Left lung (tissue), 10 donors: Measurements from ENCODE around the gene HIVEP3. TPM values are rescaled to one million over a fixed set of nuclear protein-coding genes. Genes with fewer than 3 reads are reported as not detected.

Experiments
- ATAC-seq: fragments of 200-7000 bp; cut with Tn5 transposase; one replicate; pipeline ENCODE4 v1.9.1; 2020; ENCODE audit warnings: moderate library complexity
- DNase-seq, 4 donors: peaks; one replicate each; pipeline ENCODE4 v3.0.0-alpha.2; 2013 to 2020
- H3K27ac ChIP-seq, 2 donors: fragments of 200-600 bp; sonication (generic) in 1 of 2; one replicate each; pipeline versions ENCODE4 v1.5.0 to v1.8.0; 2020 to 2021
- H3K27me3 ChIP-seq, 2 donors: fragments of 200-600 bp; sonication (generic) in 1 of 2; one replicate each; pipeline versions ENCODE4 v1.5.0 to v1.8.0; 2020 to 2021
- H3K36me3 ChIP-seq, 2 donors: fragments of 200-600 bp; sonication (generic) in 1 of 2; one replicate each; pipeline versions ENCODE4 v1.5.0 to v1.8.0; 2020 to 2021
- H3K4me1 ChIP-seq, 2 donors: fragments of 200-600 bp; one replicate each; pipeline ENCODE4 v1.8.0; 2021
- H3K4me3 ChIP-seq, 2 donors: fragments of 200-600 bp; sonication (generic) in 1 of 2; one replicate each; pipeline versions ENCODE4 v1.5.0 to v1.8.0; 2020 to 2021; ENCODE audit warnings: mild to moderate bottlenecking in 1 of 2
- H3K9me3 ChIP-seq, 2 donors: fragments of 200-600 bp; sonication (generic) in 1 of 2; one replicate each; pipeline versions ENCODE4 v1.5.0 to v1.8.0; 2020 to 2021
- intact Hi-C, 2 donors: fragments of 100-400 bp; cut with DNase I; formaldehyde crosslinking; loops; one replicate each; pipeline versions ENCODE4 v1.11.2 to v1.14.2; 2022
- polyA plus RNA-seq, 6 donors: library from polyadenylated mRNA; unstranded; fragments of 120-200 nt; gene quantifications; one replicate each; pipeline ENCODE4 v1.2.1, GENCODE V29; 2013; ENCODE audit not compliant: insufficient read length in 6 of 6
- total RNA-seq, 2 donors: library from RNA; stranded (reverse); fragmentation: NEBNext Ultra II Directional; extraction: Animal tissue kit (Norgen Biotek cat#: 25700); gene quantifications; one replicate each; pipeline ENCODE4 v1.2.1, GENCODE V29; 2021
- TF ChIP-seq, protein P1 (sequence below), 2 donors: fragments of 200-600 bp; sonication (generic) in 1 of 2; IDR thresholded peaks; one replicate each; pipeline versions ENCODE4 v1.5.0 to v1.8.0; 2021; ENCODE audit warnings: antibody characterized with exemption in 2 of 2
- donor health status: DM: no; HTN: yes; CAD: no.
- donor health status: DM: no; HTN: no; CAD: no.

The HIVEP3 gene
- total and polyA plus RNA-seq, 8 donors, result 6.0 to 15.6 (median 7.4) TPM

DNA sequence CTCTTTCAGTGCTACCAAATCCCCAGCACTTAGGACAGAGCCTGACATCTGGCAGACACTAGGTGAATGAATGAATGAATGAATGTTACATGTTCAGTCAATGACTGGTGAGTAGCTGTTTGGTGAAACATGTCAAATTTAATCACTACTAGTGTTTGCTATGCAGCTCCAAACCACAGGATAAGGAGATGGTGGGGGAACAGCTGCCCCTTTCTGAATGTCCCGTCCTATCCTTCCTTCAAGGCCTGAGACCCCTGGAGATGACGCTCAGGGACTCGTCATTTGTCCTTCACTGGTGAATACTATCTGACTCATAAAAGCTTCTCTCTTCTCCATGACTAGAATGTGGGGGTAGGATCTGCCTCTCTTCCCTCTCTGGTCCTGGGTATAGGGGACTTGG is 175.4 kb downstream of the HIVEP3 start:
- ATAC-seq, result no peak
- intact Hi-C loops, result no loop called here
- TF ChIP-seq, protein P1, sequence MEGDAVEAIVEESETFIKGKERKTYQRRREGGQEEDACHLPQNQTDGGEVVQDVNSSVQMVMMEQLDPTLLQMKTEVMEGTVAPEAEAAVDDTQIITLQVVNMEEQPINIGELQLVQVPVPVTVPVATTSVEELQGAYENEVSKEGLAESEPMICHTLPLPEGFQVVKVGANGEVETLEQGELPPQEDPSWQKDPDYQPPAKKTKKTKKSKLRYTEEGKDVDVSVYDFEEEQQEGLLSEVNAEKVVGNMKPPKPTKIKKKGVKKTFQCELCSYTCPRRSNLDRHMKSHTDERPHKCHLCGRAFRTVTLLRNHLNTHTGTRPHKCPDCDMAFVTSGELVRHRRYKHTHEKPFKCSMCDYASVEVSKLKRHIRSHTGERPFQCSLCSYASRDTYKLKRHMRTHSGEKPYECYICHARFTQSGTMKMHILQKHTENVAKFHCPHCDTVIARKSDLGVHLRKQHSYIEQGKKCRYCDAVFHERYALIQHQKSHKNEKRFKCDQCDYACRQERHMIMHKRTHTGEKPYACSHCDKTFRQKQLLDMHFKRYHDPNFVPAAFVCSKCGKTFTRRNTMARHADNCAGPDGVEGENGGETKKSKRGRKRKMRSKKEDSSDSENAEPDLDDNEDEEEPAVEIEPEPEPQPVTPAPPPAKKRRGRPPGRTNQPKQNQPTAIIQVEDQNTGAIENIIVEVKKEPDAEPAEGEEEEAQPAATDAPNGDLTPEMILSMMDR (IDR thresholded peaks at IDR 0.05), result no peak

DNA sequence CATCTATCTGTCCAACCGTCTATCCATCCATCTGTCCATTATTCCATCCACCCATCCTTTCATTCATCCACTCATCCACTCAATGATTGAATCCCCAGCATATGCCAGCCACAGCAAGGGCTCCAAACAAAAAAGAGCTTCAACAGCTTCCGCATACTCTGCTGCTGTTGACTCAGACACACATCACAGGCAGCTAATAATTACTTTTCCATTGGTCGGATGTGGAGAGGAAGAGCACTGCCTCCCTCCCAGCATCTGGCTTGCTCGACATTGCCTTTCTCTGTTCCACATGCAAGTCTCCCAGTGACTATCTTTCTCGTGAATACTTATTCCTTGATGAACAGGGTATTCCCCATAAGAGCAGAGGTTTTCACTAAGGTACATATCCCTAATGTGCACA is 176.5 kb downstream of the HIVEP3 start:
- H3K9me3 ChIP-seq, result no peaks in the 10 kb centered on the region
- peak overlapping the region in 1 of 2 donors; percentile 9 for H3K27ac ChIP-seq
- H3K27me3 ChIP-seq, result no peaks in the 10 kb centered on the region
- H3K4me3 ChIP-seq, result no peak overlapping the region
- TF ChIP-seq, protein P1 (IDR thresholded peaks at IDR 0.05), result no peak
- peaks cover 23 to 53% of the 10 kb centered on the region in 2 donors for H3K4me1 ChIP-seq
- ATAC-seq, result no peak
- intact Hi-C loops, result no loop called here
- DNase-seq, result peak in 1 of 4 donors; percentile 41
- H3K36me3 ChIP-seq, result no peaks in the 10 kb centered on the region

More for the DNA sequence above, 175.4 kb downstream of the HIVEP3 start:
- Histone ChIP-seq H3K4me3 (no peak overlapping the region), H3K9me3 (no peaks in the 10 kb centered on the region), H3K4me1 (peaks cover 23 to 44% of the 10 kb centered on the region in 2 donors), H3K27ac (no peak overlapping the region), H3K27me3 (no peaks in the 10 kb centered on the region), H3K36me3 (no peaks in the 10 kb centered on the region)
- no peak for DNase-seq

DNA sequence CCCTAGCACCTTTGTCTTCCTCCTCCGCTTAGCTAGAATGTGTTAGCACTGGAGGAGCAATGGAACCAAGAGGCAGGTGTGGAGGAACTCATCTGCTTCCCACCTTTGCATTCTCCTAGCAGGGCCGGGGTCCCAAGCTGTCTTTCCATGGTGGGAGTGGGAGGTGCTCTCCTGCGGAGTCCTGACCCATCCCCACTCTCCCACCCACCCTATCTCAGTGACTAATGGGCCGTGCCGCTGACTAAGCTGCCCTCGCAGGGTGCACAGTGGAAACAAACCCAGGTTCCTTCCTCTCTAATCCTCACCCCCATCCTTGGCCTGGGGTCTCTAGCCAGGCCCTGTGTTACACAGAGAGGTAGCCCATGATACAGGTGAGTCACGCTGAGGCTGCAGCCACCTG is 177.5 kb downstream of the HIVEP3 start:
- Histone ChIP-seq H3K9me3 (no peaks in the 10 kb centered on the region), H3K27me3 (no peaks in the 10 kb centered on the region), H3K27ac (peak overlapping the region in 1 of 2 donors; percentile 96), H3K36me3 (no peaks in the 10 kb centered on the region), H3K4me3 (no peak overlapping the region), H3K4me1 (peaks cover 23 to 62% of the 10 kb centered on the region in 2 donors)
- TF ChIP-seq, protein P1 (IDR thresholded peaks at IDR 0.05), result no peak
- no peak for DNase-seq
- intact Hi-C loops, result no loop called here
- no peak for ATAC-seq

DNA sequence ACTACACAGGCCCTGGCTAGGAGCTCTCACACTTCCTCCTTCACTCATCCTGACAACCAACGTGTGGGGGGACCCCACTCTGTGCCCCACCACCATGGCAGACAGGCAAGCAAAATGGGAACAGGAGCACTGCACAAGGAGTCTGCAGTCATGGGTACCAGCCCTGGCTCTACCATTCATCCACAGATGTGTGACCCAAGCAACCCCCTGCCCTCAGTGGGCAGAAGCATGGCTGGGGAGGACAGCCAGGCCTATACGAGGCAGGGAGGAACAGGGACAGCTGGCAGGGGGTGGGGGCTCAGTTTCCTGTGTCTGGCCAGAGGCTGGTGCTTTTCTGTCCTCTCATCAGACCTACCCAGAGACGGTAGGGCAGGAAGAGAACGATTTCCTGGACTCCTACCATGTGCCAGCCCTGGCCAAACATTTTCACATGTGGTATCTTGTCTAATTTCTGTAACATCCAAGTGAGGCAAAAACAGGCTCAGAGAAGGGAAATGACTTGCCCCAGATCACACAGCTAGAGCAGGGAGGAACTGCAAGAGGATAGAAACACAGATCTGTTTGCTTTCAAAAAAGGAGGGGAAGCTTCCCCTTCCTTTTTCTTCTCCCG is 178.0 kb downstream of the HIVEP3 start:
- Histone ChIP-seq H3K27ac (peak overlapping the region; percentile 29 to 96), H3K9me3 (no peaks in the 10 kb centered on the region), H3K36me3 (no peaks in the 10 kb centered on the region), H3K4me3 (no peak overlapping the region), H3K4me1 (peaks cover 27 to 67% of the 10 kb centered on the region in 2 donors), H3K27me3 (no peaks in the 10 kb centered on the region)
- TF ChIP-seq, protein P1 (IDR thresholded peaks at IDR 0.05), result no peak
- intact Hi-C loops, result no loop called here
- no peak for ATAC-seq
- no peak for DNase-seq

DNA sequence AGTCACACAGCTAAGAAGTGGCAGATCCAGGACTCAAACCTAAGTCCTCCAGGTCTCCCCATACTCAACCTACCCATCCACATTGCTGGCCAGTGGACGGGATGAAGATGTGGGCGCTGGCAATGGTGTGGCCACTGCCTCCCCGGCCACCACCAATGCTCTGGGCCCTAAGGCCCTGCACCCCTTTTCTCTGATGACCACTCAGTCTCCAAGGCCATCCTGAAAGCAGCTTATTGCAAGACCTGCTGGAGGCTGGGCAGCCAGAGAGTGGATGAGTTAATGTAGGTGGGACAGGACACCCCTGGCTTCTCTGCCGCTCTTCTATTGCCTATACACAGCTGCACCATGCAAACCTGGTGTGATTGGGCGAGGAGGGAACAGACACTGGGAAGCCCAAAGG is 178.7 kb downstream of the HIVEP3 start:
- H3K27me3 ChIP-seq, result no peaks in the 10 kb centered on the region
- peaks cover 34 to 74% of the 10 kb centered on the region in 2 donors for H3K4me1 ChIP-seq
- no peak for ATAC-seq
- H3K27ac ChIP-seq, result peak overlapping the region; percentile 80 to 96
- no peak overlapping the region for H3K4me3 ChIP-seq
- no peak for DNase-seq
- intact Hi-C loops, result no loop called here
- no peaks in the 10 kb centered on the region for H3K9me3 ChIP-seq
- H3K36me3 ChIP-seq, result no peaks in the 10 kb centered on the region
- TF ChIP-seq, protein P1 (IDR thresholded peaks at IDR 0.05), result no peak
